ENCODE data around the gene B3GNT5. TPM values are rescaled to one million over a fixed set of nuclear protein-coding genes. Genes with fewer than 3 reads are reported as not detected.

Gene B3GNT5
- total and polyA plus RNA-seq, 2 of the 8 experiments (the other 6 are each of a cell fraction or from before 2014, with no cell fraction given), result 2.4 to 9.7 TPM

DNA sequence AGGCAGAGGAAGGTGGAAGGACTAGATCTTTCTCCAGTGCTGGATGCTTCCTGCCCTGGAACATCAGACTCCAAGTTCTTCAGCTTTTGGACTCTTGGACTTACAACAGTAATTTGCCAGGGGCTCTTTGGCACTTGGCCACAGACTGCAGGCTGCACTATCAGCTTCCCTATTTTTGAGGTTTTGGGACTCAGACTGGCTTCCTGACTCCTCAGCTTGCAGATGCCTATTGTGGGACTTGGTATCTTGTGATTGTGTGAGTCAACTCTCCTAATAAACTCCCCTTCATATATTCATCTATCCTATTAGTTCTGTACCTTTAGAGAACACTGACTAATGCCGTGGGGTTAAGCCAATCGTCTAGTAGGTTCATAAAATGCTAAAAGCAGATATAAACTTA, 8.8 kb upstream of the B3GNT5 start:
- H2BK15ac ChIP-seq (ENCODE audit: low read length), result no peak overlapping the region

More for the DNA sequence above, 8.8 kb upstream of the B3GNT5 start:
- Histone ChIP-seq H3K4me3 (ENCODE audit: extremely low read depth in 1 of 4, insufficient read depth in 2 of 4, low read depth in 3 of 4, low read length in 4 of 4) (no peak overlapping the region), H3K4me1 (replicated peaks in 1 of 4; ENCODE audit: control insufficient read depth in 3 of 4, insufficient read depth in 4 of 4, low read length in 3 of 4) (peaks cover 3 to 7% (median 4%) of the 10 kb centered on the region in 4 experiments), H4K91ac (replicated peaks; ENCODE audit: insufficient read length, low read length) (no peak overlapping the region), H2BK5ac (ENCODE audit: low read depth, low read length) (no peak overlapping the region), H2BK20ac (ENCODE audit: low read length) (no peak overlapping the region), H3K23me2 (ENCODE audit: low read depth, low read length) (no peaks in the 10 kb centered on the region), H3K4me2 (ENCODE audit: insufficient read depth in 1 of 2, low read depth in 2 of 2, low read length in 2 of 2) (no peak overlapping the region), H3K4ac (replicated peaks; ENCODE audit: insufficient read length, low read depth, low read length) (no peak overlapping the region), H3K23ac (ENCODE audit: insufficient read length) (no peak overlapping the region), H4K20me1 (replicated peaks in 1 of 2; ENCODE audit: control insufficient read depth in 1 of 2, insufficient read depth in 2 of 2, low read length in 2 of 2) (no peaks in the 10 kb centered on the region), H3K27me3 (replicated peaks in 1 of 4; ENCODE audit: control insufficient read depth in 3 of 4, extremely low read depth in 1 of 4, insufficient read depth in 3 of 4, low read length in 3 of 4) (no peaks in the 10 kb centered on the region), H4K5ac (ENCODE audit: insufficient read length, low read depth, low read length) (no peak overlapping the region), H3K18ac (ENCODE audit: extremely low read depth, low read length) (no peak overlapping the region), H3K79me2 (ENCODE audit: control insufficient read depth in 1 of 2, insufficient read depth in 2 of 2, low read length in 2 of 2) (no peaks in the 10 kb centered on the region), H3K9ac (replicated peaks in 1 of 4; ENCODE audit: extremely low read depth in 1 of 4, low read depth in 3 of 4, low read length in 3 of 4) (no peak overlapping the region), H3K79me1 (ENCODE audit: low read depth, low read length) (no peaks in the 10 kb centered on the region), H2AK5ac (ENCODE audit: low read depth, low read length) (no peak overlapping the region), H3K9me3 (ENCODE audit: insufficient read depth in 2 of 2, low read depth in 1 of 2, low read length in 1 of 2) (peaks cover 15 to 16% of the 10 kb centered on the region in 2 experiments), H4K8ac (ENCODE audit: extremely low read depth, insufficient read depth, low read length) (no peak overlapping the region), H2AFZ (ENCODE audit: low read length) (no peak overlapping the region), H3K56ac (replicated peaks; ENCODE audit: insufficient read length, low read depth, low read length) (no peak overlapping the region), H3K36me3 (ENCODE audit: control insufficient read depth in 2 of 4, insufficient read depth in 4 of 4, low read length in 3 of 4) (no peaks in the 10 kb centered on the region), H3K27ac (ENCODE audit: low read depth, low read length) (no peak overlapping the region), H3K14ac (ENCODE audit: insufficient read length) (no peak overlapping the region), H2BK12ac (ENCODE audit: low read depth, low read length) (no peak overlapping the region), H2BK120ac (replicated peaks; ENCODE audit: low read depth, low read length) (no peak overlapping the region)
- CTCF ChIA-PET (ENCODE audit: partially characterized antibody), result interaction anchor here (1.5 kb wide), 1 partner anchor 138 kb away, joined by 6 read pairs; no protein-coding TSS in a partner anchor
- FAIRE-seq (no peak), DNase-seq (ENCODE audit: low read depth in 1 of 2, low spot score in 2 of 2) (no peak)
- WGBS, 2 experiments (ENCODE audit: extremely low coverage in 1 of 2, insufficient coverage in 1 of 2, insufficient read length in 1 of 2, insufficient replicate concordance in 2 of 2, low coverage in 1 of 2, low lambda C conversion rate in 2 of 2, missing lambda C conversion rate in 1 of 2), result 100% methylated on average over 2 of the region's 2 CpGs; no CpG with 5 or more reads in 1 of the 2 experiments
- POLR2A ChIA-PET (ENCODE audit: partially characterized antibody), result interaction anchor here (0.7 to 1.1 kb wide), 2 partner anchors 153 to 700 kb away, joined by 3 read pairs; no protein-coding TSS in a partner anchor
- TF ChIP-seq MAFK (IDR thresholded peaks at IDR 0.05; ENCODE audit: low read depth, low read length), result no peak
- TF ChIP-seq YY1 (IDR thresholded peaks at IDR 0.05; ENCODE audit: low read depth, low read length), result no peak
- no peak for TF ChIP-seq SRF (IDR thresholded peaks at IDR 0.05; ENCODE audit: low read depth, low read length)
- TF ChIP-seq POU5F1 (IDR thresholded peaks at IDR 0.05; ENCODE audit: low read depth, low read length), result no peak

Measured in H1 (cell line).